Measurements from ENCODE around the gene LRRC49. TPM values are rescaled to one million over a fixed set of nuclear protein-coding genes. Genes with fewer than 3 reads are reported as not detected.

LRRC49 gene
- total RNA-seq, 1 experiment from 2014 or later, result 5.6 TPM

- H3K4me3 ChIP-seq (ENCODE audit: insufficient read depth, low read depth, low read length), result no peak overlapping the region
- H3K36me3 ChIP-seq (replicated peaks; ENCODE audit: control insufficient read depth, insufficient read depth, low read length), result no peaks in the 10 kb centered on the region
- peaks cover 41% of the 10 kb centered on the region for H3K27me3 ChIP-seq (ENCODE audit: control insufficient read depth, insufficient read depth, low read length)
- DNase-seq, result no peak
Observed at GRCh38 chr15:71082803-71083202, 190.2 kb downstream of the LRRC49 start.

DNA sequence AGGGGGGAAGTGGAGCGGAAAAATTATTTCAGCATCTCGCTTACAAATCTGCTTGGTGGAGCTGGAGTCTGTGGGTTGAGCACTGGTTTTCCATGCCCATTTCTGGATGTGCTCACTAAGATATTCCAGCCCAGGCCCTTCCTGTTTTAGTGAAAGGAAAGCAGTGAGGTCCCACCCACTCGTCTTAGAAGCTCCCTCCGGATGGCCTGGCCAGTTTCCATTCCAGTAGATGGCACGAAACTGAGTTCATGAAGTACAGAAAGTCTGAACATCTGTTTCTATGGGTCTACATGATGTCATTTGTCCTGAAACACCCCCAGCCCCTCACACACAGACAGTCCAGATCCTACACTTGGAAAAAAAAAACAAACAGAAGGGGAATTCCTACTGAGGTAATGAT is 190.7 kb downstream of the LRRC49 start:
- Histone ChIP-seq H3K27me3 (ENCODE audit: control insufficient read depth, insufficient read depth, low read length) (peaks cover 42% of the 10 kb centered on the region), H3K36me3 (replicated peaks; ENCODE audit: control insufficient read depth, insufficient read depth, low read length) (no peaks in the 10 kb centered on the region), H3K4me3 (ENCODE audit: insufficient read depth, low read depth, low read length) (no peak overlapping the region)
- no peak for DNase-seq

DNA sequence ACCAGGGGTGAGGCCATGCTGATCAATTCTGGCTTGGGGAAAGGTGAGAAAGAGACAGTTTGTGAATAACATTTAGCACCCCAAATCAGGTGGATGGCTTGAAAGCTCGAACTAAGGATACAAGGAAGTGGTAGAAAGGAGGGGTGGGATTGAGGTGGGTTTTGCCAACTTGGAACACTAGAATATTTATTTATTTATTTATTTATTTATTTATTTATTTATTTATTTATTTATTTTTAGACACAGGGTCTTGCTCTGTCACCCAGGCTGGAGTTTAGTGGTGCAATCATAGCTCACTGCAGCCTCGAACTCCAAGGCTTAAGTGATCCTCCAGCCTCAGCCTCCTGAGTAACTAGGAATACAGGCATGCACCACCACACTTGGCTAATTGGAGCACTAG is 191.6 kb downstream of the LRRC49 start:
- no peaks in the 10 kb centered on the region for H3K36me3 ChIP-seq (replicated peaks; ENCODE audit: control insufficient read depth, insufficient read depth, low read length)

DNA sequence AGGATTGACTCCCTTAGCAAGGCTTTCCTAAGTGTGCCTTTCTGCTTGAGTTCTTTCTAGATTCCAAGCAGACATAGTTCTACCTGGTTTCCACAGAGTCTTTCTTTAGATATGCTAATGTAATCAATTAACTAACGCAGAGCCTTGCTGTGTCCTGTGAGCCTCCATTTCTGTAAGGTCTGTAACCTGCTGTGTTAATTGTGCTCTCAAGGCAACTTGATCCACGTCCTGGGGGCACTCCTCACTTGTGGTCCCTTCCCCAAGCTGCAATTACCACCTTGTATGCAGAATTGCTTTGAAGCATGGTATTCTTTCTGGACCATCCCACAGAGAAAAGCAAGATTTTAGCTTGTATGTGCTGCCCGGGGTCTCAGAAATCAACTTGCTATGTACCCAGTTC is 193.2 kb downstream of the LRRC49 start:
- peak; percentile 54 for DNase-seq
- Histone ChIP-seq H3K27me3 (ENCODE audit: control insufficient read depth, insufficient read depth, low read length) (peaks cover 41% of the 10 kb centered on the region), H3K4me3 (ENCODE audit: insufficient read depth, low read depth, low read length) (no peak overlapping the region), H3K36me3 (replicated peaks; ENCODE audit: control insufficient read depth, insufficient read depth, low read length) (no peaks in the 10 kb centered on the region)

More for the DNA sequence above, 191.6 kb downstream of the LRRC49 start:
- DNase-seq, result no peak
- Histone ChIP-seq H3K27me3 (ENCODE audit: control insufficient read depth, insufficient read depth, low read length) (peaks cover 42% of the 10 kb centered on the region), H3K4me3 (ENCODE audit: insufficient read depth, low read depth, low read length) (no peak overlapping the region)

DNA sequence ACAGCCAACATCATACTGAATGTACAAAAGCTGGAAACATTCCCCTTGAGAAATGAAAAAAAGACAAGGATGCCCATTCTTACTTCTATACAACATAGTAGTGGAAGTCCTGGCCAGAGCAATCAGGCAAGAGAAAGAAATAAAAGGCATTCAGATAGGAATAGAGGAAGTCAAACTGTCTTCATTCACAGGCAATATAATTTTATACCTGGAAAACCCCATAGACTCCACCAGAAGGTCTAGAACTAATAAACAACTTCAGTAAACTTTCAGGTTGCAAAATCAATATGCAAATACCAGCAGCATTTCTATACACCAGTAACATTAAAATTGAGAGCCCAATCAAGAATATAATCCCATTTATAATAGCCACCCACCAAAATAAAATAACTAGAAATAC is 195.5 kb downstream of the LRRC49 start:
- no peak for DNase-seq
- no peaks in the 10 kb centered on the region for H3K36me3 ChIP-seq (replicated peaks; ENCODE audit: control insufficient read depth, insufficient read depth, low read length)
- H3K4me3 ChIP-seq (ENCODE audit: insufficient read depth, low read depth, low read length), result no peak overlapping the region
- H3K27me3 ChIP-seq (ENCODE audit: control insufficient read depth, insufficient read depth, low read length), result peaks cover 38% of the 10 kb centered on the region

GRCh38 chr15:71088683-71089082 is 196.1 kb downstream of the LRRC49 start:
- Histone ChIP-seq H3K36me3 (replicated peaks; ENCODE audit: control insufficient read depth, insufficient read depth, low read length) (no peaks in the 10 kb centered on the region), H3K27me3 (ENCODE audit: control insufficient read depth, insufficient read depth, low read length) (peaks cover 35% of the 10 kb centered on the region), H3K4me3 (ENCODE audit: insufficient read depth, low read depth, low read length) (no peak overlapping the region)
- DNase-seq, result no peak

GRCh38 chr15:71089801-71090200 is 197.2 kb downstream of the LRRC49 start:
- no peak for DNase-seq
- no peak overlapping the region for H3K4me3 ChIP-seq (ENCODE audit: insufficient read depth, low read depth, low read length)

GRCh38 chr15:71091601-71092000 is 199.0 kb downstream of the LRRC49 start:
- Histone ChIP-seq H3K27me3 (ENCODE audit: control insufficient read depth, insufficient read depth, low read length) (peaks cover 10% of the 10 kb centered on the region), H3K36me3 (replicated peaks; ENCODE audit: control insufficient read depth, insufficient read depth, low read length) (no peaks in the 10 kb centered on the region), H3K4me3 (ENCODE audit: insufficient read depth, low read depth, low read length) (no peak overlapping the region)
- no peak for DNase-seq

More at GRCh38 chr15:71089801-71090200, 197.2 kb downstream of the LRRC49 start:
- Histone ChIP-seq H3K27me3 (ENCODE audit: control insufficient read depth, insufficient read depth, low read length) (peaks cover 25% of the 10 kb centered on the region), H3K36me3 (replicated peaks; ENCODE audit: control insufficient read depth, insufficient read depth, low read length) (no peaks in the 10 kb centered on the region)

- H3K4me3 ChIP-seq (ENCODE audit: insufficient read depth, low read depth, low read length), result no peak overlapping the region
- no peak for DNase-seq
- no peaks in the 10 kb centered on the region for H3K36me3 ChIP-seq (replicated peaks; ENCODE audit: control insufficient read depth, insufficient read depth, low read length)
- H3K27me3 ChIP-seq (ENCODE audit: control insufficient read depth, insufficient read depth, low read length), result peaks cover 7% of the 10 kb centered on the region; the same call in 1 of the 2 replicates
Observed at GRCh38 chr15:71092056-71092600, 199.5 kb downstream of the LRRC49 start.

DNA sequence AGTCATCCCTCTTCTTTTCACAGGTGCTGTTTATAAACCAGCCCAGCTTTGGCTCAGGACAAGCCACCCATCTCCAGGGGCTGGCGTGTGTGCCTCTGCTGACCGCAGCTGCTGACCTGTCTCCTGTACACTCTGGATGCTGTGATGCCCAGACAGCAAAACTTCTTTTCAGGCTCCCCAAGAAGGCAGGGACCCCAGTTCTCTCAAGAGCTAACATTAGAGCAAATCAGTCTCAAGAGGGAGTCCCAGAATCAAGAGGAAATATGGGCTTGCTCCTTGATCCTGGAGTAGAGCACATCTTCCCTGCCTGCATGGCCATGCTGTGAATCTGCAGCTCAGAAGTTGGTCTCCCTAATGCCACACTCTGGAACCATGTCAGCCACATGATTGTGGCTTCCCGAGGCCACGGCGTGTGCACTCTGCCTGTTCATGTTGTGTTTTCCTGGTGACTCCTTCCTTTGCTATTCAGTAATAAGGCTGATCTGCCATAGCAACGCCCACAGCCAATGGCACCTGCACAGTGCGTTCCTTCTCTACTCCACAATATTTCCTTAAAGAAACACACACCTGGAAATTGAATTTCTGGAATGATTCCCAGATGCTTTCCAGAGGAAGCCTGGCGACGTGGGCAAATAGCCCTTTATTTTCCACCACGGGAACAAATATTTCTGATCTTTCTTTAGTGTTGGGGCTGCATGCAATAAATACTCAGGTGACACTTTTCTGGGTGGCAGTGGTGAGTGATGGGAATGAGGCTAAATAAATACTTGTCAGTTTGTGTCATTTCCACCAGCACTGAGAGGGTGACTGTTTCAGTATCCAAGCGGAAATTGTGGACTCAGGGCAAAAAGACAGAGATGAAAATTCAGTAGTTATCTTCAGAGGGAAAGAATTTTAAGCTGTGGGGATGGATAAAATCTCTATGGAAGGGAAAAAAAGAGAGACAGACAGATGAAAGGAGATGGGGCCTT is 200.7 kb downstream of the LRRC49 start:
- peaks cover 3% of the 10 kb centered on the region; the same call in 1 of the 2 replicates for H3K27me3 ChIP-seq (ENCODE audit: control insufficient read depth, insufficient read depth, low read length)
- no peak for DNase-seq
- no peaks in the 10 kb centered on the region for H3K36me3 ChIP-seq (replicated peaks; ENCODE audit: control insufficient read depth, insufficient read depth, low read length)

GRCh38 chr15:71094137-71094536 is 201.5 kb downstream of the LRRC49 start:
- Histone ChIP-seq H3K27me3 (ENCODE audit: control insufficient read depth, insufficient read depth, low read length) (peaks cover 3% of the 10 kb centered on the region; the same call in 1 of the 2 replicates), H3K36me3 (replicated peaks; ENCODE audit: control insufficient read depth, insufficient read depth, low read length) (no peaks in the 10 kb centered on the region), H3K4me3 (ENCODE audit: insufficient read depth, low read depth, low read length) (no peak overlapping the region)
- DNase-seq, result no peak

More for the DNA sequence above, 200.7 kb downstream of the LRRC49 start:
- H3K4me3 ChIP-seq (ENCODE audit: insufficient read depth, low read depth, low read length), result no peak overlapping the region

- Histone ChIP-seq H3K4me3 (ENCODE audit: insufficient read depth, low read depth, low read length) (no peak overlapping the region), H3K36me3 (replicated peaks; ENCODE audit: control insufficient read depth, insufficient read depth, low read length) (no peaks in the 10 kb centered on the region), H3K27me3 (ENCODE audit: control insufficient read depth, insufficient read depth, low read length) (peaks cover 3% of the 10 kb centered on the region; the same call in 1 of the 2 replicates)
- DNase-seq, result no peak
Observed at GRCh38 chr15:71096676-71097075, 204.1 kb downstream of the LRRC49 start.

- no peak overlapping the region for H3K4me3 ChIP-seq (ENCODE audit: insufficient read depth, low read depth, low read length)
- no peak for DNase-seq
- H3K36me3 ChIP-seq (replicated peaks; ENCODE audit: control insufficient read depth, insufficient read depth, low read length), result no peaks in the 10 kb centered on the region
- H3K27me3 ChIP-seq (ENCODE audit: control insufficient read depth, insufficient read depth, low read length), result no peaks in the 10 kb centered on the region; the same call in 1 of the 2 replicates
Observed at GRCh38 chr15:71097890-71098289, 205.3 kb downstream of the LRRC49 start.

- no peaks in the 10 kb centered on the region for H3K36me3 ChIP-seq (replicated peaks; ENCODE audit: control insufficient read depth, insufficient read depth, low read length)
- H3K4me3 ChIP-seq (ENCODE audit: insufficient read depth, low read depth, low read length), result no peak overlapping the region
- H3K27me3 ChIP-seq (ENCODE audit: control insufficient read depth, insufficient read depth, low read length), result no peaks in the 10 kb centered on the region
- no peak for DNase-seq
Observed at GRCh38 chr15:71098920-71099319, 206.3 kb downstream of the LRRC49 start.
